ENCODE measurements around the gene ALDH1L1. TPM values are rescaled to one million over a fixed set of nuclear protein-coding genes. Genes with fewer than 3 reads are reported as not detected.

The ALDH1L1 gene
- total RNA-seq, 1 donor from 2014 or later = not detected

- Mint-ChIP-seq H3K4me1 (ENCODE audit: low read depth, unreplicated experiment) (peaks cover 2% of the 10 kb centered on the region), H3K9me3 (ENCODE audit: unreplicated experiment) (peaks cover 7% of the 10 kb centered on the region), H3K27ac (ENCODE audit: unreplicated experiment) (no peak overlapping the region), H3K36me3 (ENCODE audit: unreplicated experiment) (no peaks in the 10 kb centered on the region), H3K4me3 (ENCODE audit: unreplicated experiment) (no peak overlapping the region), H3K27me3 (ENCODE audit: unreplicated experiment) (peaks cover 6% of the 10 kb centered on the region)
- TF ChIP-seq CTCF (IDR thresholded peaks at IDR 0.05; ENCODE audit: partially characterized antibody, unreplicated experiment) = no peak
- no peak for DNase-seq
These were observed 27.3 kb downstream of the ALDH1L1 start for GRCh38 chr3:126152901-126153694.

GRCh38 chr3:126152458-126152857 lies 27.9 kb downstream of the ALDH1L1 start:
- no peak overlapping the region for H3K27ac Mint-ChIP-seq (ENCODE audit: unreplicated experiment)
- peaks cover 3% of the 10 kb centered on the region for H3K27me3 Mint-ChIP-seq (ENCODE audit: unreplicated experiment)
- no peak overlapping the region for H3K4me3 Mint-ChIP-seq (ENCODE audit: unreplicated experiment)
- DNase-seq = no peak
- no peaks in the 10 kb centered on the region for H3K36me3 Mint-ChIP-seq (ENCODE audit: unreplicated experiment)
- H3K9me3 Mint-ChIP-seq (ENCODE audit: unreplicated experiment) = peaks cover 7% of the 10 kb centered on the region
- no peaks in the 10 kb centered on the region for H3K4me1 Mint-ChIP-seq (ENCODE audit: low read depth, unreplicated experiment)
- TF ChIP-seq CTCF (IDR thresholded peaks at IDR 0.05; ENCODE audit: partially characterized antibody, unreplicated experiment) = no peak

GRCh38 chr3:126151562-126152302 lies 28.7 kb downstream of the ALDH1L1 start:
- H3K4me1 Mint-ChIP-seq (ENCODE audit: low read depth, unreplicated experiment) = no peaks in the 10 kb centered on the region
- no peak overlapping the region for H3K4me3 Mint-ChIP-seq (ENCODE audit: unreplicated experiment)
- no peak for DNase-seq
- no peak for TF ChIP-seq CTCF (IDR thresholded peaks at IDR 0.05; ENCODE audit: partially characterized antibody, unreplicated experiment)
- H3K36me3 Mint-ChIP-seq (ENCODE audit: unreplicated experiment) = no peaks in the 10 kb centered on the region
- H3K9me3 Mint-ChIP-seq (ENCODE audit: unreplicated experiment) = peaks cover 5% of the 10 kb centered on the region
- no peak overlapping the region for H3K27ac Mint-ChIP-seq (ENCODE audit: unreplicated experiment)
- peaks cover 3% of the 10 kb centered on the region for H3K27me3 Mint-ChIP-seq (ENCODE audit: unreplicated experiment)

- H3K4me1 Mint-ChIP-seq (ENCODE audit: low read depth, unreplicated experiment) = peaks cover 6% of the 10 kb centered on the region
- no peaks in the 10 kb centered on the region for H3K36me3 Mint-ChIP-seq (ENCODE audit: unreplicated experiment)
- no peak for TF ChIP-seq CTCF (IDR thresholded peaks at IDR 0.05; ENCODE audit: partially characterized antibody, unreplicated experiment)
- peaks cover 3% of the 10 kb centered on the region for H3K9me3 Mint-ChIP-seq (ENCODE audit: unreplicated experiment)
- DNase-seq = no peak
- no peak overlapping the region for H3K27ac Mint-ChIP-seq (ENCODE audit: unreplicated experiment)
- H3K27me3 Mint-ChIP-seq (ENCODE audit: unreplicated experiment) = peaks cover 3% of the 10 kb centered on the region
- H3K4me3 Mint-ChIP-seq (ENCODE audit: unreplicated experiment) = no peak overlapping the region
These were observed 30.3 kb downstream of the ALDH1L1 start for GRCh38 chr3:126149960-126150515.
